HCT116 (cell line): Measurements from ENCODE around the gene MOB3C. TPM values are rescaled to one million over a fixed set of nuclear protein-coding genes. Genes with fewer than 3 reads are reported as not detected.
A peak's percentile ranks its signal among the peaks of the same experiment; 100 is the strongest.

Source experiments
- ATAC-seq: fragments of 200-7000 bp; cut with Tn5 transposase; 2 replicates; pipeline ENCODE4 v1.9.1; 2020; ENCODE audit warnings: mild to moderate bottlenecking, moderate library complexity
- BruUV-seq: library from RNA; stranded (reverse); fragments of 400-500 nt; replicated peaks from 2 replicates; lab custom pipeline; 2021; lab: Mats Ljungman, UMichigan
- CTCF ChIA-PET: fragments of 300-600 bp; sonication (Branson Sonifier 250); formaldehyde crosslinking; loops from one replicate; lab custom pipeline; 2021; ENCODE audit warnings: antibody characterized with exemption; lab: Charles Lee
- POLR2A ChIA-PET: fragments of 300-600, 350-600 bp; sonication (Branson Sonifier 250); formaldehyde crosslinking; loops from one replicate; lab custom pipeline; 2021; ENCODE audit warnings: antibody characterized with exemption; lab: Charles Lee
- RAD21 ChIA-PET, 2 experiments: fragments of 300-600 bp; sonication (Branson Sonifier 250); formaldehyde crosslinking; loops; one replicate each; lab custom pipeline; 2023; ENCODE audit warnings: low total read pairs in 2 of 2; ENCODE audit not compliant: uncharacterized antibody in 2 of 2, unreplicated experiment in 2 of 2, low non-redundant PET in 1 of 2; lab: Charles Lee
- DNase-seq: peaks from one replicate; pipeline ENCODE4 v3.0.0-alpha.2; 2010; ENCODE audit warnings: low read depth, low spot score
- H2AFZ ChIP-seq: fragments of 200-600 bp; shearing (Covaris generic), sonication (generic); 2 replicates; pipeline ENCODE4 v1.6.1; 2017; ENCODE audit warnings: low read depth, mixed run types, mixed read lengths, antibody characterized with exemption, low read length; ENCODE audit not compliant: poor library complexity, severe bottlenecking
- H3K27ac ChIP-seq: 2 replicates; pipeline ENCODE4 v1.5.1; 2012; ENCODE audit warnings: low read depth, low read length
- H3K27me3 ChIP-seq: fragments of 200-600 bp; sonication (generic); 2 replicates; pipeline ENCODE4 v1.6.1; 2016; ENCODE audit warnings: mixed run types, low read length, mixed read lengths; ENCODE audit not compliant: insufficient read depth
- H3K36me3 ChIP-seq, 2 experiments: fragments of 200-500 bp in 1 of 2; fragments of 200-600 bp in 1 of 2; sonication (Bioruptor generic) in 1 of 2; sonication (generic) in 1 of 2; 2 replicates each; pipeline versions ENCODE4 v1.5.1 to v1.6.1; 2014 to 2016; ENCODE audit warnings: low read length in 2 of 2, inconsistent platforms in 1 of 2, mixed read lengths in 1 of 2, mixed run types in 1 of 2; ENCODE audit not compliant: insufficient read depth in 2 of 2, control insufficient read depth in 1 of 2
- H3K4me1 ChIP-seq, 2 experiments: fragments of 200-600 bp in 1 of 2; sonication (generic) in 1 of 2; 2 replicates each; pipeline versions ENCODE4 v1.5.1 to v1.6.1; 2012 to 2017; ENCODE audit warnings: low read length in 2 of 2, inconsistent platforms in 1 of 2, mild to moderate bottlenecking in 1 of 2, mixed read lengths in 1 of 2, mixed run types in 1 of 2, moderate library complexity in 1 of 2; ENCODE audit not compliant: insufficient read depth in 2 of 2, control insufficient read depth in 1 of 2
- H3K4me2 ChIP-seq: fragments of 200-600 bp; sonication (generic); 2 replicates; pipeline ENCODE4 v1.6.1; 2017; ENCODE audit warnings: mixed run types, low read length, mixed read lengths
- H3K4me3 ChIP-seq, 2 experiments: fragments of 200-600 bp in 1 of 2; sonication (generic) in 1 of 2; replicated peaks in 1 of 2; 2 replicates each; pipeline ENCODE4 v1.5.1; 2011 to 2016; ENCODE audit warnings: low read length in 2 of 2, control low read depth in 1 of 2, low read depth in 1 of 2, mild to moderate bottlenecking in 1 of 2, mixed read lengths in 1 of 2, mixed run types in 1 of 2
- H3K79me2 ChIP-seq: fragments of 200-600 bp; sonication (generic); 2 replicates; pipeline ENCODE4 v1.6.1; 2017; ENCODE audit warnings: mild to moderate bottlenecking, mixed run types, low read length, moderate library complexity, mixed read lengths; ENCODE audit not compliant: insufficient read depth
- H3K9ac ChIP-seq: fragments of 200-600 bp; sonication (generic); 2 replicates; pipeline ENCODE4 v1.6.1; 2016; ENCODE audit warnings: low read length, mixed read lengths
- H3K9me2 ChIP-seq: fragments of 200-600 bp; sonication (generic), shearing (Covaris generic); 2 replicates; pipeline ENCODE4 v1.6.1; 2017; ENCODE audit warnings: mixed run types, mild to moderate bottlenecking, moderate library complexity; ENCODE audit not compliant: insufficient read depth
- H3K9me3 ChIP-seq, 2 experiments: fragments of 200-500 bp in 1 of 2; fragments of 200-600 bp in 1 of 2; sonication (Bioruptor generic) in 1 of 2; sonication (generic) in 1 of 2; 2 replicates each; pipeline ENCODE4 v1.6.1; 2014 to 2017; ENCODE audit warnings: low read length in 2 of 2, mixed read lengths in 2 of 2, inconsistent platforms in 1 of 2, low read depth in 1 of 2, mild to moderate bottlenecking in 1 of 2, mixed run types in 1 of 2, moderate library complexity in 1 of 2; ENCODE audit not compliant: control insufficient read depth in 1 of 2, insufficient read depth in 1 of 2
- H4K20me1 ChIP-seq: fragments of 200-600 bp; sonication (generic), shearing (Covaris generic); 2 replicates; pipeline ENCODE4 v1.6.1; 2017; ENCODE audit warnings: mixed run types, mild to moderate bottlenecking, moderate library complexity; ENCODE audit not compliant: insufficient read depth
- CBX3 ChIP-seq: IDR thresholded peaks from 2 replicates; pipeline ENCODE4 v1.6.1; 2012; ENCODE audit warnings: low read depth
- EGR1 ChIP-seq: IDR thresholded peaks from 2 replicates; pipeline ENCODE4 v1.6.1; 2012; ENCODE audit warnings: low read depth
- FOSL1 ChIP-seq: IDR thresholded peaks from 2 replicates; pipeline ENCODE4 v1.6.1; 2012; ENCODE audit warnings: low read depth
- JUND ChIP-seq: IDR thresholded peaks from 2 replicates; pipeline ENCODE4 v1.6.1; 2012
- intact Hi-C: fragments of 100-400 bp; cut with micrococcal nuclease; formaldehyde crosslinking; loops from 2 replicates; pipeline ENCODE4 v1.10.0; 2022
- total RNA-seq: library from RNA; stranded (reverse); gene quantifications from one replicate; pipeline ENCODE4 v1.2.1, GENCODE V29; 2021; ENCODE audit not compliant: unreplicated experiment
- TF ChIP-seq, protein P1 (sequence below): IDR thresholded peaks from 2 replicates; pipeline ENCODE4 v1.6.1; 2011; ENCODE audit warnings: mild to moderate bottlenecking, low read length, moderate library complexity; ENCODE audit not compliant: insufficient replicate concordance; ENCODE audit errors: extremely low read depth

Gene MOB3C
- total RNA-seq, 1 experiment from 2014 or later, result 5.5 TPM

DNA sequence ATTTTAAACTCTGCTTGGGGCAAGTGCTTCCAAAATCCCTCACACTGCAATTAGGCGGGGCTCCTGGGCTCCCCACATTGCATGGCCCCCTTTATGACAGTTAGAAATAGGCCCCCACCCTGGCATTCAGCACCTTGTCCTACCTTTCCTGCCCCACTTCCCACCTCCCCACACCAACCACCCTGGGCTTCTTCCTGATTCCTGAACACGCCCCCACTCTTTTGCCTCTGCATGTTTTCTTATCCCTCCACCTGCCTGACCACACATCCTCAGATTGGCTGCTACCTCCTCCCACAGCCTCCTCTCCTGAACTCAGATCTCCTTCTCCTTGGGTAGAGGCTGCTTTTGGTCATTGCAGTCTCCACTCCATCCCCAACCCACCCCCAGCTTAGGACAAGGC lies 1.5 kb downstream of the MOB3C start:
- POLR2A ChIA-PET, result interaction anchor here (2.1 kb wide), 1 partner anchor 11 kb away, joined by 11 read pairs; the partner anchor contains the start of gene MKNK1
- CTCF ChIA-PET, result no interaction called here
- Histone ChIP-seq H3K36me3 (no peaks in the 10 kb centered on the region), H3K9ac (no peak overlapping the region), H3K27me3 (no peaks in the 10 kb centered on the region), H3K4me1 (peaks cover 13 to 51% of the 10 kb centered on the region in 2 experiments; a peak in 3 of 4 replicates), H2AFZ (no peak overlapping the region), H3K79me2 (no peaks in the 10 kb centered on the region), H3K27ac (no peak overlapping the region), H3K4me2 (peak overlapping the region; percentile 96), H3K9me2 (no peaks in the 10 kb centered on the region), H4K20me1 (no peaks in the 10 kb centered on the region), H3K9me3 (no peaks in the 10 kb centered on the region), H3K4me3 (no peak overlapping the region)
- ATAC-seq, result no peak
- intact Hi-C loops, result no loop called here
- RAD21 ChIA-PET, result no interaction called here
- BruUV-seq, result no TSS peak
- DNase-seq, result no peak
- TF ChIP-seq, protein P1, sequence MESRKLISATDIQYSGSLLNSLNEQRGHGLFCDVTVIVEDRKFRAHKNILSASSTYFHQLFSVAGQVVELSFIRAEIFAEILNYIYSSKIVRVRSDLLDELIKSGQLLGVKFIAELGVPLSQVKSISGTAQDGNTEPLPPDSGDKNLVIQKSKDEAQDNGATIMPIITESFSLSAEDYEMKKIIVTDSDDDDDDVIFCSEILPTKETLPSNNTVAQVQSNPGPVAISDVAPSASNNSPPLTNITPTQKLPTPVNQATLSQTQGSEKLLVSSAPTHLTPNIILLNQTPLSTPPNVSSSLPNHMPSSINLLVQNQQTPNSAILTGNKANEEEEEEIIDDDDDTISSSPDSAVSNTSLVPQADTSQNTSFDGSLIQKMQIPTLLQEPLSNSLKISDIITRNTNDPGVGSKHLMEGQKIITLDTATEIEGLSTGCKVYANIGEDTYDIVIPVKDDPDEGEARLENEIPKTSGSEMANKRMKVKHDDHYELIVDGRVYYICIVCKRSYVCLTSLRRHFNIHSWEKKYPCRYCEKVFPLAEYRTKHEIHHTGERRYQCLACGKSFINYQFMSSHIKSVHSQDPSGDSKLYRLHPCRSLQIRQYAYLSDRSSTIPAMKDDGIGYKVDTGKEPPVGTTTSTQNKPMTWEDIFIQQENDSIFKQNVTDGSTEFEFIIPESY, result no peak
- TF ChIP-seq FOSL1 (no peak), EGR1 (0 out of 2 replicates have a peak, but pooled peaks have one; percentile 31), JUND (no peak)

DNA sequence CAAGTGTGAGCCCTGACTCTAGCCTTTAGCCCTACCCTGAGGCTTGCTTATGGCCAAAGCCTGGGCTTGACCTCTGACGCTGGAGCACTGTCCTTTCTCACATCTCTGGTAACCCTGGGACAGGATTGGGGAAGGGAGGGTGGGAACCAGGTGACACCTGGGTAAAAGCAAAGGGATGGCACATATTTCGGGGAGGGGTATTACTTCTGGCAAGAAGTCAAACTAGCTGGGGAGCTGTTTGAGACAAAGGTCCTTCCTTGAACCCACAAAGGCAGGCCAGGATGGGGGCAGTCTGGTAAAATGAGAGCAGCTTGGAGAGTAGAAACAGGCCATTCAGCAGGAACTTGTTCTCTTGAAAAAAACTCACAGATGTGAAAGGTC lies 2.0 kb downstream of the MOB3C start:
- ATAC-seq (no peak), DNase-seq (no peak)
- no peaks in the 10 kb centered on the region for H3K79me2 ChIP-seq
- intact Hi-C loops, result no loop called here
- TF ChIP-seq CBX3, result no peak
- H3K9me2 ChIP-seq, result no peaks in the 10 kb centered on the region
- no peaks in the 10 kb centered on the region for H3K9me3 ChIP-seq
- H2AFZ ChIP-seq, result no peak overlapping the region
- H3K4me2 ChIP-seq, result no peak overlapping the region
- H3K27me3 ChIP-seq, result no peaks in the 10 kb centered on the region
- no peak overlapping the region for H3K4me3 ChIP-seq
- H4K20me1 ChIP-seq, result no peaks in the 10 kb centered on the region
- H3K27ac ChIP-seq, result no peak overlapping the region
- RAD21 ChIA-PET, result no interaction called here
- peaks cover 13 to 51% of the 10 kb centered on the region in 2 experiments; a peak in 3 of 4 replicates for H3K4me1 ChIP-seq
- no TSS peak for BruUV-seq
- H3K36me3 ChIP-seq, result no peaks in the 10 kb centered on the region
- CTCF ChIA-PET, result no interaction called here
- POLR2A ChIA-PET, result interaction anchor here (2.1 kb wide), 1 partner anchor 10 kb away, joined by 11 read pairs; the partner anchor contains the start of gene MKNK1
- no peak overlapping the region for H3K9ac ChIP-seq
